ENCODE results near the gene ANXA11. TPM values are rescaled to one million over a fixed set of nuclear protein-coding genes. Genes with fewer than 3 reads are reported as not detected.
A peak's percentile ranks its signal among the peaks of the same experiment; 100 is the strongest.

ANXA11 gene
- total RNA-seq, 1 experiment from 2014 or later, result 68.1 TPM

GRCh38 chr10:80170641-80171040, 34.7 kb downstream of the ANXA11 start:
- no peak overlapping the region for H3K4me3 Mint-ChIP-seq
- H3K23me2 ChIP-seq (ENCODE audit: insufficient read length, low read depth, low read length, poor library complexity, severe bottlenecking), result no peaks in the 10 kb centered on the region
- no peak overlapping the region for H2BK20ac ChIP-seq (ENCODE audit: low read depth, low read length, poor library complexity, severe bottlenecking)
- H2BK120ac ChIP-seq (ENCODE audit: low read depth, low read length, poor library complexity, severe bottlenecking), result no peak overlapping the region
- H3K27me3 Mint-ChIP-seq (ENCODE audit: low read depth), result no peaks in the 10 kb centered on the region
- H3K9ac ChIP-seq (ENCODE audit: extremely low read depth, insufficient read length, low read length), result no peak overlapping the region
- no peaks in the 10 kb centered on the region for H4K20me1 ChIP-seq (ENCODE audit: control insufficient read depth, insufficient read depth, insufficient read length)
- H4K8ac ChIP-seq (replicated peaks; ENCODE audit: insufficient read length, low read depth, low read length), result no peak overlapping the region
- H2BK5ac ChIP-seq (ENCODE audit: insufficient read length, low read length), result no peak overlapping the region
- peak overlapping the region in 1 of 3 experiments; percentile 27; a peak in 3 of 7 replicates for H3K27ac Mint-ChIP-seq
- H3K79me1 ChIP-seq (ENCODE audit: insufficient read depth, low read depth, low read length, poor library complexity, severe bottlenecking), result no peaks in the 10 kb centered on the region
- H3K9me3 Mint-ChIP-seq, result no peaks in the 10 kb centered on the region
- no peak overlapping the region for H3T11ph ChIP-seq (ENCODE audit: low read length)
- H3K14ac ChIP-seq (ENCODE audit: insufficient read depth, low read length), result no peak overlapping the region
- H2AK5ac ChIP-seq (ENCODE audit: insufficient read length, low read length), result no peak overlapping the region
- peaks cover 0 to 9% (median 5%) of the 10 kb centered on the region in 3 experiments; a peak in 2 of 7 replicates for H3K36me3 Mint-ChIP-seq (ENCODE audit: insufficient read depth in 1 of 3, low read depth in 3 of 3)
- no peak overlapping the region for H3K18ac ChIP-seq (ENCODE audit: insufficient read length, low read depth, low read length)
- H2BK12ac ChIP-seq (ENCODE audit: insufficient read length, low read depth, low read length), result no peak overlapping the region
- no peak overlapping the region for H3K56ac ChIP-seq (ENCODE audit: insufficient read length, low read depth, low read length)
- no peak overlapping the region for H3K4me2 ChIP-seq (ENCODE audit: insufficient read depth, insufficient read length, low read length)
- H3K4me1 Mint-ChIP-seq, result peaks cover 24 to 33% of the 10 kb centered on the region in 2 experiments
- H2BK15ac ChIP-seq (ENCODE audit: low read depth, low read length), result no peak overlapping the region
- H3K23ac ChIP-seq (ENCODE audit: insufficient read length, low read depth, low read length), result no peak overlapping the region
- no CpG with 5 or more reads among the region's 10 CpGs for WGBS (ENCODE audit: extremely low coverage, insufficient read length, low lambda C conversion rate)
- no peaks in the 10 kb centered on the region for H3K27me3 ChIP-seq (ENCODE audit: insufficient read depth, low read length)
- no peak overlapping the region for H3K27ac ChIP-seq (ENCODE audit: insufficient read length, low read depth, low read length)
- H3K9me3 ChIP-seq (ENCODE audit: control insufficient read depth, low read depth, low read length), result no peaks in the 10 kb centered on the region
- no peaks in the 10 kb centered on the region; the same call in 1 of the 2 replicates for H3K4me1 ChIP-seq (ENCODE audit: insufficient read depth, low read length)
- no peak overlapping the region for H3K4ac ChIP-seq (ENCODE audit: low read depth, low read length)
- TF ChIP-seq CTCF (conservative IDR thresholded peaks at IDR 0.05), result no peak
- H3K79me2 ChIP-seq (ENCODE audit: insufficient read depth, low read length), result no peaks in the 10 kb centered on the region; the same call in 1 of the 2 replicates
- no peak overlapping the region for H4K5ac ChIP-seq (ENCODE audit: insufficient read length, low read depth, low read length)
- H2AFZ ChIP-seq (ENCODE audit: low read length), result no peak overlapping the region
- no peak for DNase-seq
- H4K91ac ChIP-seq (ENCODE audit: insufficient read length, low read depth, low read length), result no peak overlapping the region

Measured in H9 (cell line).